Endometrial microvascular endothelial cells (primary cell): Measurements from ENCODE around the gene EIF3CL. TPM values are rescaled to one million over a fixed set of nuclear protein-coding genes. Genes with fewer than 3 reads are reported as not detected.
"Not testable (repeated sequence)": the region's sequence is repeated elsewhere in the genome, so short reads cannot be mapped to it uniquely, and the experiment has no call there.

Experiments used
- in situ Hi-C: cut with HindIII; loops from 2 replicates; pipeline ENCODE4 v1.10.0; 2017; ENCODE audit warnings: low sequenced_read_pairs, low pct_unique_long_range_greater_than_20kb; ENCODE audit errors: inconsistent ontology term
- total RNA-seq: library from RNA; depleted of rRNA; stranded (reverse); fragments of >200 nt; gene quantifications from one replicate; pipeline ENCODE4 v1.2.3, GENCODE V29; 2015; ENCODE audit errors: inconsistent ontology term

EIF3CL gene
- total RNA-seq, 1 donor from 2014 or later = 134 TPM

- in situ Hi-C loops = not testable (repeated sequence)
These were observed 39.1 kb downstream of the EIF3CL start for GRCh38 chr16:28364268-28365173.

- in situ Hi-C loops = not testable (repeated sequence)
These were observed 40.2 kb downstream of the EIF3CL start, which contains the start of gene NPIPB6 for GRCh38 chr16:28363408-28363807. Gene NPIPB6, minus strand, starts transcription at chr16:28363508. Its CDS starts 686 bp downstream, at chr16:28362822.

- in situ Hi-C loops = not testable (repeated sequence)
These were observed 41.0 kb downstream of the EIF3CL start for GRCh38 chr16:28362600-28362999.

- in situ Hi-C loops = not testable (repeated sequence)
These were observed 65.4 kb downstream of the EIF3CL start for GRCh38 chr16:28338230-28338629.

GRCh38 chr16:28336940-28337710 is 66.5 kb downstream of the EIF3CL start:
- in situ Hi-C loops = not testable (repeated sequence)

DNA sequence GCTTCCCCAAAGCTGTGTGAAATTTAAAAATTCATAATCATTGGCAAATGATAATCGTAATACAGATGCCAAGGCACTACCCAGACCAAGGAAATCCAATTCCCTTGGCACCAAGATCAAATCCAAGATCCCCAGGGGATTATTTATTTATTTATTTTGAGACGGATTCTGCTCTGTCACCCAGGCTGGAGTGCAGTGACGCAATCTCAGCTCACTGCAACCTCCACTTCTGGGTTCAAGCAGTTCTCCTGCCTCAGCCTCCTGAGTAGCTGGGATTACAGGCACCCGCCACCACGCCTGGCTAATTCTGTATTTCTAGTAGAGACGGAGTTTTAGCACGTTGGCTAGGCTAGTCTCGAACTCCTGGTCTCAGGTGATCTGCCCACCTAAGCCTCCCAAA is 68.0 kb downstream of the EIF3CL start:
- in situ Hi-C loops = not testable (repeated sequence)

DNA sequence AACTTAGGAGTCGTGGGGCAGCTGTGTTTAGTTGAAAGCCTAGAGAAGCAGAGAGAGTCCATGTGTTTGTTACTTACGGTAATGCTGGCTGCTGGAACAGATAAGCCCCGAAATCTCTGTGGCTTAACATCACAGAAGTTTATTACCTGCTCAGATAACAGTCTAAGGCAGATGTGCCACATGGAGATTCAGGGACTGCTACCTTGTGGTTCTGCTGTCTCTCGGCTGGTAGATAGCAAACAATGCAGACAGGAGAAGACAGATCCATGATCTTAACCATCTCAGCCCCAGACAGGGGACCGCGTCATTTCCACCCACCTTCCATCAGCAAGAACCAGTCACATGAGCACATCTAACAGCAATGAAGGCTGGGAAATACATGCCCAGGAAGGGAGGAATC is 71.0 kb downstream of the EIF3CL start:
- in situ Hi-C loops = not testable (repeated sequence)

DNA sequence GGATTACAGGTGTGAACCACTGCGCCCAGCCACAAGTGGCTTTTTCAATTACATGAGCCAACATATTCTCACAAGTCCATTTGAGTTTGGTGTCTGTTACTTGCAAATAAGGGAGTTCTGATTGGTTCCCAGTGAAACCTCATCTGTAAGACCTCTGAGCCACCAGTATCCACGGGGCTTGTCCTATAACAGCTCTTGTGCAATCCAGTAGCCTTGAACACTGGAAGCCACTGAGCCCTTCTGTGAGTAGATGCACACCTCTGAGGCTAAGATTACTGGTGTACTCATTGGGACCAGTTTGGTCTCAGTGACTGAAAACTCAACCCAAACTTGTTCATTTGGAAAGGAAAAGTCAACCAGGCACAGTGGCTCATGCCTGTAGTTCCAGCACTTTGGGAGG is 72.7 kb downstream of the EIF3CL start:
- in situ Hi-C loops = not testable (repeated sequence)

DNA sequence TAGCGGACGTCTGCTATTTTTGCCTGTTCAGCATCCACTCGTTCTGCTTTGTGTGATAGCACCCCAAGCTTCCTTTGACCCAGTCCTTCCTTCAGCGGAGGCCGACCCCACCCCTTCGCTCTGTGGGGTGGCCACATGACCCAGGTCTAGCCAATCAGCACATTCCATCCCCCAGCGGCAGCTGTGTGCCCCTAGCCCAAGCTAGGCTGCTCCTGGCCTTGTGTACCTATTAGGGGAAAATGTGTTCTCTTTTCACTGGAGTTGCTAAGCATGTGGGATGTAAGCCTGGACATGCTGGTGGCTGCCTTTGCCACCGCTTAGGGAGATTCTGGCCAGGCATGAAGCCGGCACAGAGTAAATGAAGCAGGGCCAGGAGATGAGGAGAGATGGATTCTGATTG is 73.4 kb downstream of the EIF3CL start:
- in situ Hi-C loops = not testable (repeated sequence)

Other genes starting within 250 kb of the EIF3CL start
- gene XPO6, start 191.9 kb downstream of the EIF3CL start, total RNA-seq = 179 TPM
- gene SBK1, start 111.3 kb downstream of the EIF3CL start, total RNA-seq = not detected
- not detected for gene NPIPB6, start 40.3 kb downstream of the EIF3CL start, total RNA-seq
- gene NPIPB7, start 68.5 kb upstream of the EIF3CL start, total RNA-seq = not detected
- 28.6 TPM for gene CLN3, start 88.2 kb upstream of the EIF3CL start, total RNA-seq
- gene APOBR, start 90.8 kb upstream of the EIF3CL start, total RNA-seq = not detected
- gene IL27, start 103.0 kb upstream of the EIF3CL start, total RNA-seq = not detected
- gene NUPR1, start 135.1 kb upstream of the EIF3CL start, total RNA-seq = 0.56 TPM
- 6.8 TPM for gene SGF29, start 150.1 kb upstream of the EIF3CL start, total RNA-seq
- not detected for gene SULT1A2, start 193.2 kb upstream of the EIF3CL start, total RNA-seq
- 5.9 TPM for gene SULT1A1, start 206.2 kb upstream of the EIF3CL start, total RNA-seq
- not detected for gene NPIPB8, start 234.2 kb upstream of the EIF3CL start, total RNA-seq